ENCODE results near the gene OPN4.

Gene OPN4

GRCh38 chr10:86653379-86653778 is 968 bp upstream of the OPN4 start:
- no peaks in the 10 kb centered on the region for H3F3A ChIP-seq (ENCODE audit: low read depth)
- H3K79me2 ChIP-seq (ENCODE audit: insufficient read depth, low read length) = no peaks in the 10 kb centered on the region
- H3K4me3 ChIP-seq (ENCODE audit: low read length, poor library complexity, severe bottlenecking) = no peak overlapping the region
- H3K27me3 ChIP-seq (ENCODE audit: insufficient read depth, low read length, poor library complexity, severe bottlenecking) = no peaks in the 10 kb centered on the region
- no peak overlapping the region for H3K4me2 ChIP-seq (ENCODE audit: low read depth, low read length, poor library complexity, severe bottlenecking)
- no peak overlapping the region for H3K9ac ChIP-seq (ENCODE audit: low read depth, low read length, poor library complexity, severe bottlenecking)
- no peaks in the 10 kb centered on the region for H3K4me1 ChIP-seq (ENCODE audit: insufficient read depth, low read length, poor library complexity, severe bottlenecking)
- H2AFZ ChIP-seq (ENCODE audit: low read length) = no peak overlapping the region
- no peaks in the 10 kb centered on the region for H4K20me1 ChIP-seq (ENCODE audit: insufficient read depth, low read length, poor library complexity, severe bottlenecking)
- H3K9me3 ChIP-seq (ENCODE audit: insufficient read depth, low read depth, low read length) = no peaks in the 10 kb centered on the region
- H3K36me3 ChIP-seq (ENCODE audit: insufficient read depth, low read length) = no peaks in the 10 kb centered on the region
- no peaks in the 10 kb centered on the region for H3K9me2 ChIP-seq (replicated peaks; ENCODE audit: low read depth, low read length)
- no peak for TF ChIP-seq EZH2phosphoT487 (IDR thresholded peaks at IDR 0.05; ENCODE audit: borderline replicate concordance)
- TF ChIP-seq CTCF (conservative IDR thresholded peaks at IDR 0.05; ENCODE audit: low read length) = no peak

- Histone ChIP-seq H3K9me3 (ENCODE audit: insufficient read depth, low read depth, low read length) (no peaks in the 10 kb centered on the region), H3K79me2 (ENCODE audit: insufficient read depth, low read length) (no peaks in the 10 kb centered on the region), H3K9me2 (replicated peaks; ENCODE audit: low read depth, low read length) (no peaks in the 10 kb centered on the region), H2AFZ (ENCODE audit: low read length) (no peak overlapping the region), H3K4me3 (ENCODE audit: low read length, poor library complexity, severe bottlenecking) (no peak overlapping the region), H3K27me3 (ENCODE audit: insufficient read depth, low read length, poor library complexity, severe bottlenecking) (no peaks in the 10 kb centered on the region), H3K4me1 (ENCODE audit: insufficient read depth, low read length, poor library complexity, severe bottlenecking) (no peaks in the 10 kb centered on the region), H3K36me3 (ENCODE audit: insufficient read depth, low read length) (no peaks in the 10 kb centered on the region), H3K9ac (ENCODE audit: low read depth, low read length, poor library complexity, severe bottlenecking) (no peak overlapping the region), H3K4me2 (ENCODE audit: low read depth, low read length, poor library complexity, severe bottlenecking) (no peak overlapping the region), H3F3A (ENCODE audit: low read depth) (no peaks in the 10 kb centered on the region), H4K20me1 (ENCODE audit: insufficient read depth, low read length, poor library complexity, severe bottlenecking) (no peaks in the 10 kb centered on the region)
- TF ChIP-seq CTCF (conservative IDR thresholded peaks at IDR 0.05; ENCODE audit: low read length) = no peak
- TF ChIP-seq EZH2phosphoT487 (IDR thresholded peaks at IDR 0.05; ENCODE audit: borderline replicate concordance) = no peak
These were observed 360 bp upstream of the OPN4 start for GRCh38 chr10:86653987-86654386.

GRCh38 chr10:86655173-86655540 is 810 bp downstream of the OPN4 start:
- Histone ChIP-seq H3K4me3 (ENCODE audit: low read length, poor library complexity, severe bottlenecking) (no peak overlapping the region), H3K4me1 (ENCODE audit: insufficient read depth, low read length, poor library complexity, severe bottlenecking) (no peaks in the 10 kb centered on the region), H3K9ac (ENCODE audit: low read depth, low read length, poor library complexity, severe bottlenecking) (no peak overlapping the region), H3K4me2 (ENCODE audit: low read depth, low read length, poor library complexity, severe bottlenecking) (no peak overlapping the region), H3K9me2 (replicated peaks; ENCODE audit: low read depth, low read length) (no peaks in the 10 kb centered on the region), H3K36me3 (ENCODE audit: insufficient read depth, low read length) (no peaks in the 10 kb centered on the region), H3F3A (ENCODE audit: low read depth) (no peaks in the 10 kb centered on the region), H2AFZ (ENCODE audit: low read length) (no peak overlapping the region), H3K27me3 (ENCODE audit: insufficient read depth, low read length, poor library complexity, severe bottlenecking) (no peaks in the 10 kb centered on the region), H4K20me1 (ENCODE audit: insufficient read depth, low read length, poor library complexity, severe bottlenecking) (no peaks in the 10 kb centered on the region), H3K79me2 (ENCODE audit: insufficient read depth, low read length) (no peaks in the 10 kb centered on the region), H3K9me3 (ENCODE audit: insufficient read depth, low read depth, low read length) (no peaks in the 10 kb centered on the region)
- no peak for TF ChIP-seq CTCF (conservative IDR thresholded peaks at IDR 0.05; ENCODE audit: low read length)
- TF ChIP-seq EZH2phosphoT487 (IDR thresholded peaks at IDR 0.05; ENCODE audit: borderline replicate concordance) = no peak
